H1 (cell line): ENCODE data around the gene ATXN3. TPM values are rescaled to one million over a fixed set of nuclear protein-coding genes. Genes with fewer than 3 reads are reported as not detected.

Source experiments
- CBX5 ChIP-seq: fragments of 300-800, 300-1000 bp; sonication (generic); IDR thresholded peaks from 2 replicates; pipeline ENCODE4 v1.7.1; 2016; ENCODE audit warnings: antibody characterized with exemption, low read length, low read depth
- CHD7 ChIP-seq: fragments of 300-600 bp; sonication (generic); IDR thresholded peaks from 2 replicates; pipeline ENCODE4 v1.7.1; 2012; ENCODE audit warnings: low read length, moderate library complexity, mild to moderate bottlenecking, inconsistent platforms; ENCODE audit not compliant: insufficient replicate concordance
- CREB1 ChIP-seq: IDR thresholded peaks from 2 replicates; pipeline ENCODE4 v1.6.1; 2012; ENCODE audit warnings: inconsistent platforms
- POLR2A ChIP-seq, 2 experiments: IDR thresholded peaks; 1 replicate in 1 of 2; 2 replicates in 1 of 2; pipeline ENCODE4 v1.6.1; 2011; ENCODE audit warnings: low read depth in 2 of 2, low read length in 2 of 2, mild to moderate bottlenecking in 2 of 2; ENCODE audit errors: control extremely low read depth in 1 of 2
- RNF2 ChIP-seq: fragments of 200-900, 300-1000 bp; sonication (generic); IDR thresholded peaks from 2 replicates; pipeline ENCODE4 v1.7.1; 2016; ENCODE audit warnings: borderline replicate concordance, low read depth, mild to moderate bottlenecking, antibody characterized with exemption, low read length; ENCODE audit not compliant: poor library complexity, severe bottlenecking; ENCODE audit errors: missing control alignments
- SAP30 ChIP-seq: fragments of 300-600 bp; sonication (generic); IDR thresholded peaks from 2 replicates; pipeline ENCODE4 v1.7.1; 2012; ENCODE audit warnings: low read length, moderate library complexity, mild to moderate bottlenecking, inconsistent platforms; ENCODE audit not compliant: insufficient read depth, insufficient replicate concordance
- SP4 ChIP-seq: IDR thresholded peaks from 2 replicates; pipeline ENCODE4 v1.6.1; 2012; ENCODE audit warnings: low read length, inconsistent platforms
- TBP ChIP-seq: IDR thresholded peaks from 2 replicates; pipeline ENCODE4 v1.6.1; 2011; ENCODE audit warnings: low read depth, low read length, improper control_type of control experiment
- USF2 ChIP-seq: IDR thresholded peaks from 2 replicates; pipeline ENCODE4 v1.6.1; 2011; ENCODE audit warnings: low read length, improper control_type of control experiment
- YY1 ChIP-seq: IDR thresholded peaks from 2 replicates; pipeline ENCODE4 v1.6.1; 2011; ENCODE audit warnings: low read depth, mild to moderate bottlenecking, low read length
- polyA plus RNA-seq, 7 experiments: library from polyadenylated mRNA; depleted of rRNA in 3 of 7; stranded (reverse) in 5 of 7; unstranded in 2 of 7; fragments of >200 nt in 5 of 7; fragments of 200-250 nt in 2 of 7; gene quantifications; 1 replicate in 5 of 7; 2 replicates in 1 of 7; 4 replicates in 1 of 7; pipeline versions ENCODE4 v1.2.1 to v1.2.3, GENCODE V29; 2011 to 2013; ENCODE audit warnings: missing spikeins in 2 of 7, mixed read lengths in 2 of 7
- total RNA-seq: library from RNA; stranded (reverse); fragmentation: NEBNext Ultra II Directional; extraction: Animal tissue kit (Norgen Biotek cat#: 25700); gene quantifications from 2 replicates; pipeline ENCODE4 v1.2.1, GENCODE V29; 2021

ATXN3 gene
- total and polyA plus RNA-seq, 2 of the 8 experiments (the other 6 are each of a cell fraction or from before 2014, with no cell fraction given) = 8.8 to 37.2 TPM

GRCh38 chr14:92040431-92041051, 65.8 kb downstream of the ATXN3 start (continued):
- TF ChIP-seq CHD7 = no peak
- peak; percentile 71 for TF ChIP-seq SAP30
- no peak for TF ChIP-seq CREB1
- peak; percentile 43 for TF ChIP-seq USF2
- no peak for TF ChIP-seq RNF2
- no peak for TF ChIP-seq SP4
- TF ChIP-seq CBX5 = no peak
- TF ChIP-seq TBP = no peak
- no peak for TF ChIP-seq YY1
- TF ChIP-seq POLR2A (IDR thresholded peaks at IDR 0.05; ENCODE audit: control extremely low read depth in 1 of 2, low read depth in 2 of 2, low read length in 2 of 2) = no peak
